ENCODE results near the gene ZNF644.
"Not testable (repeated sequence)": the region's sequence is repeated elsewhere in the genome, so short reads cannot be mapped to it uniquely, and the experiment has no call there.

The ZNF644 gene

GRCh38 chr1:91021686-91022517, at the start of gene ZNF644:
TSS of gene ZNF644 (minus strand) at chr1:91022035. CDS start at chr1:90982353, 39,682 bp downstream.
- TF ChIP-seq, protein P1, sequence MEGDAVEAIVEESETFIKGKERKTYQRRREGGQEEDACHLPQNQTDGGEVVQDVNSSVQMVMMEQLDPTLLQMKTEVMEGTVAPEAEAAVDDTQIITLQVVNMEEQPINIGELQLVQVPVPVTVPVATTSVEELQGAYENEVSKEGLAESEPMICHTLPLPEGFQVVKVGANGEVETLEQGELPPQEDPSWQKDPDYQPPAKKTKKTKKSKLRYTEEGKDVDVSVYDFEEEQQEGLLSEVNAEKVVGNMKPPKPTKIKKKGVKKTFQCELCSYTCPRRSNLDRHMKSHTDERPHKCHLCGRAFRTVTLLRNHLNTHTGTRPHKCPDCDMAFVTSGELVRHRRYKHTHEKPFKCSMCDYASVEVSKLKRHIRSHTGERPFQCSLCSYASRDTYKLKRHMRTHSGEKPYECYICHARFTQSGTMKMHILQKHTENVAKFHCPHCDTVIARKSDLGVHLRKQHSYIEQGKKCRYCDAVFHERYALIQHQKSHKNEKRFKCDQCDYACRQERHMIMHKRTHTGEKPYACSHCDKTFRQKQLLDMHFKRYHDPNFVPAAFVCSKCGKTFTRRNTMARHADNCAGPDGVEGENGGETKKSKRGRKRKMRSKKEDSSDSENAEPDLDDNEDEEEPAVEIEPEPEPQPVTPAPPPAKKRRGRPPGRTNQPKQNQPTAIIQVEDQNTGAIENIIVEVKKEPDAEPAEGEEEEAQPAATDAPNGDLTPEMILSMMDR (conservative IDR thresholded peaks at IDR 0.05; ENCODE audit: low read depth, low read length) = no peak
- H3K4me3 ChIP-seq (IDR thresholded peaks at IDR 0.05; ENCODE audit: insufficient read depth, low read depth, low read length) = peak within 1 kb of the TSS; percentile 61
- H3K9ac ChIP-seq = peak within 1 kb of the TSS; percentile 100
- H3K27me3 ChIP-seq (ENCODE audit: insufficient read depth, low read depth) = no peaks in the 10 kb centered on the region
- H3K4me1 ChIP-seq (ENCODE audit: low read depth, poor library complexity, severe bottlenecking) = peaks cover 48% of the 10 kb centered on the region
- peak within 1 kb of the TSS; percentile 78 for H3K4me2 ChIP-seq
- H3K79me2 ChIP-seq (ENCODE audit: insufficient read depth, low read depth) = peaks cover 43% of the 10 kb centered on the region
- H3K36me3 ChIP-seq (ENCODE audit: insufficient read depth) = no peaks in the 10 kb centered on the region
- H4K20me1 ChIP-seq (ENCODE audit: insufficient read depth) = peaks cover 6% of the 10 kb centered on the region; the same call in 1 of the 2 replicates
- peak within 1 kb of the TSS; percentile 80 for H2AFZ ChIP-seq (ENCODE audit: low read depth)
- H3K27ac ChIP-seq = peak within 1 kb of the TSS; percentile 100

- Histone ChIP-seq H3K4me3 (IDR thresholded peaks at IDR 0.05; ENCODE audit: insufficient read depth, low read depth, low read length) (no peak overlapping the region), H2AFZ (ENCODE audit: low read depth) (no peak overlapping the region), H3K9ac (no peak overlapping the region), H3K27me3 (ENCODE audit: insufficient read depth, low read depth) (no peaks in the 10 kb centered on the region), H3K36me3 (ENCODE audit: insufficient read depth) (no peaks in the 10 kb centered on the region), H3K79me2 (ENCODE audit: insufficient read depth, low read depth) (no peaks in the 10 kb centered on the region), H3K4me2 (no peak overlapping the region), H3K27ac (no peak overlapping the region), H3K4me1 (ENCODE audit: low read depth, poor library complexity, severe bottlenecking) (no peaks in the 10 kb centered on the region), H4K20me1 (ENCODE audit: insufficient read depth) (no peaks in the 10 kb centered on the region)
- TF ChIP-seq, protein P1 (conservative IDR thresholded peaks at IDR 0.05; ENCODE audit: low read depth, low read length) = no peak
Measured at GRCh38 chr1:91070298-91070697, 48.5 kb upstream of the ZNF644 start.

DNA sequence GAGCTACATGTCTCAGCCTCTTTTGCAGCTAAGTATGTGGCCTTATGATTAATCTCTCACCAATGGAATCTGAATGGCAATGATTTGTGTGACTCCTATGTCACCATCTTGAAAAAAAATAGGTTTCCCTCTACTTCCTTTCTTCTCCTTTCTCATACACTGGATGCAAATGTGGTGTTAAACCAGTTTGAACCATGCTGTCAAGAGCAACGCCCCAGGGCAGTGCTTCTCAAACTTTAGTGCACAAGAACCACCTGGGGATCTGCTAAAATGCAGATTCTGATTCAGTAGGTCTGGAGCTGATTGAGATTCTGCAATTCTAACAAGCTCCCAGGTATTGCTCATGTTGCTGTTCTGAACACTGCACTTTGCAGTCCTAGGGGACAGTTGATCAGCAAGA, 44.7 kb upstream of the ZNF644 start:
- TF ChIP-seq, protein P1 (conservative IDR thresholded peaks at IDR 0.05; ENCODE audit: low read depth, low read length) = no peak
- no peak overlapping the region for H3K4me3 ChIP-seq (IDR thresholded peaks at IDR 0.05; ENCODE audit: insufficient read depth, low read depth, low read length)

DNA sequence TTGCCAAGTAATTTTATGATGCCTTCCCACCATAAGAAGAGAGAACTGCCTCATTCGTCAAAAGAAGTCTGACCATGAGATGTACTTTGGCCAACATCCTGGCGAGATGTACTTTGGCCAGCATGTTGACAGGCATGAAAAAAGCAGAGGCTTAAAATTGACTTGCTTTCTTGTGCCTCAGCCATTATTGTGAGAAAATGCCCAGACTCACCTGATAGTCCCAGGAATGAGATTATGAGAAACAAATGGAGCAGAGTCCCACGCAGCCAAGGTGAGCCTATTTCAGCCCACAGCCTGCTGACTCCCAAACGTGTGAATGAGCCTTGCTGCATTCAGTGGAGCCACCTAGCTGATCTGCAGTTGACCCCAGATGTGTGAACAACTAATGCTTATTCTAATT, 43.5 kb upstream of the ZNF644 start:
- TF ChIP-seq, protein P1 (conservative IDR thresholded peaks at IDR 0.05; ENCODE audit: low read depth, low read length) = no peak

More for the DNA sequence above, 44.7 kb upstream of the ZNF644 start:
- H3K27ac ChIP-seq = no peak overlapping the region
- H3K79me2 ChIP-seq (ENCODE audit: insufficient read depth, low read depth) = no peaks in the 10 kb centered on the region
- no peaks in the 10 kb centered on the region for H3K27me3 ChIP-seq (ENCODE audit: insufficient read depth, low read depth)
- H2AFZ ChIP-seq (ENCODE audit: low read depth) = no peak overlapping the region
- no peaks in the 10 kb centered on the region for H3K36me3 ChIP-seq (ENCODE audit: insufficient read depth)
- no peak overlapping the region for H3K4me2 ChIP-seq
- no peak overlapping the region for H3K9ac ChIP-seq
- H3K4me1 ChIP-seq (ENCODE audit: low read depth, poor library complexity, severe bottlenecking) = no peaks in the 10 kb centered on the region
- H4K20me1 ChIP-seq (ENCODE audit: insufficient read depth) = no peaks in the 10 kb centered on the region

GRCh38 chr1:91063403-91063802, 41.6 kb upstream of the ZNF644 start:
- not testable (repeated sequence) for H3K79me2 ChIP-seq (ENCODE audit: insufficient read depth, low read depth); H3K9ac ChIP-seq; H3K4me3 ChIP-seq (IDR thresholded peaks at IDR 0.05; ENCODE audit: insufficient read depth, low read depth, low read length); H3K4me1 ChIP-seq (ENCODE audit: low read depth, poor library complexity, severe bottlenecking); H3K36me3 ChIP-seq (ENCODE audit: insufficient read depth); H4K20me1 ChIP-seq (ENCODE audit: insufficient read depth); H2AFZ ChIP-seq (ENCODE audit: low read depth); H3K27me3 ChIP-seq (ENCODE audit: insufficient read depth, low read depth); H3K27ac ChIP-seq; H3K4me2 ChIP-seq

More for the DNA sequence above, 43.5 kb upstream of the ZNF644 start:
- H3K27me3 ChIP-seq (ENCODE audit: insufficient read depth, low read depth) = no peaks in the 10 kb centered on the region
- H4K20me1 ChIP-seq (ENCODE audit: insufficient read depth) = no peaks in the 10 kb centered on the region
- H2AFZ ChIP-seq (ENCODE audit: low read depth) = no peak overlapping the region
- H3K79me2 ChIP-seq (ENCODE audit: insufficient read depth, low read depth) = no peaks in the 10 kb centered on the region
- H3K36me3 ChIP-seq (ENCODE audit: insufficient read depth) = no peaks in the 10 kb centered on the region
- H3K4me3 ChIP-seq (IDR thresholded peaks at IDR 0.05; ENCODE audit: insufficient read depth, low read depth, low read length) = no peak overlapping the region
- H3K27ac ChIP-seq = no peak overlapping the region
- no peak overlapping the region for H3K9ac ChIP-seq
- no peaks in the 10 kb centered on the region for H3K4me1 ChIP-seq (ENCODE audit: low read depth, poor library complexity, severe bottlenecking)
- no peak overlapping the region for H3K4me2 ChIP-seq

All from KMS-11 (cell line).